ENCODE results near the gene DNM2. TPM values are rescaled to one million over a fixed set of nuclear protein-coding genes. Genes with fewer than 3 reads are reported as not detected.
"Not testable (repeated sequence)": the region's sequence is repeated elsewhere in the genome, so short reads cannot be mapped to it uniquely, and the experiment has no call there.

DNM2 gene
- total and polyA plus RNA-seq, 3 donors from 2014 or later, result 166 to 274 (median 226) TPM

DNA sequence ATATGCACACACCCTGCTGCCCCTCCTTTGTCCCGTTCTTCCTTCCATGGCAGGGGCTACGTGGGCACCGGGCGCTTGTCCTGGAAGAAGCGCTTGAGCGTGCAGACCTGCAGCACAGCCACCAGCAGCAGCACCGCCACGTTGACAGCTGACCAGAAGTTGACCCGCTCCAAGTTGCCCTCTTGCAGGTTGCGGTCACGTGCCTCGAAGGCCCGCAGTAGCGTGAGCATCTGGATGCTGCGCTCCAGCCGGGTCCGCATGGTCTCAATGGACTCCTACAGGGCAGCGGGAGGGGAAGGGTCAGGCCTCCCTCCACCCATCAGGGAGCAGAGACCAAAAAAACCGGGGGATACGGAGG, 115.0 kb downstream of the DNM2 start:
- Histone ChIP-seq H3K27me3 (no peaks in the 10 kb centered on the region), H3K9me3 (no peaks in the 10 kb centered on the region), H3K4me1 (peaks cover 7% of the 10 kb centered on the region), H3K27ac (no peak overlapping the region), H3K36me3 (ENCODE audit: low read depth, missing control alignments) (no peaks in the 10 kb centered on the region), H3K4me3 (no peak overlapping the region)
- no peak for TF ChIP-seq POLR2A (IDR thresholded peaks at IDR 0.05)
- TF ChIP-seq, protein P1, sequence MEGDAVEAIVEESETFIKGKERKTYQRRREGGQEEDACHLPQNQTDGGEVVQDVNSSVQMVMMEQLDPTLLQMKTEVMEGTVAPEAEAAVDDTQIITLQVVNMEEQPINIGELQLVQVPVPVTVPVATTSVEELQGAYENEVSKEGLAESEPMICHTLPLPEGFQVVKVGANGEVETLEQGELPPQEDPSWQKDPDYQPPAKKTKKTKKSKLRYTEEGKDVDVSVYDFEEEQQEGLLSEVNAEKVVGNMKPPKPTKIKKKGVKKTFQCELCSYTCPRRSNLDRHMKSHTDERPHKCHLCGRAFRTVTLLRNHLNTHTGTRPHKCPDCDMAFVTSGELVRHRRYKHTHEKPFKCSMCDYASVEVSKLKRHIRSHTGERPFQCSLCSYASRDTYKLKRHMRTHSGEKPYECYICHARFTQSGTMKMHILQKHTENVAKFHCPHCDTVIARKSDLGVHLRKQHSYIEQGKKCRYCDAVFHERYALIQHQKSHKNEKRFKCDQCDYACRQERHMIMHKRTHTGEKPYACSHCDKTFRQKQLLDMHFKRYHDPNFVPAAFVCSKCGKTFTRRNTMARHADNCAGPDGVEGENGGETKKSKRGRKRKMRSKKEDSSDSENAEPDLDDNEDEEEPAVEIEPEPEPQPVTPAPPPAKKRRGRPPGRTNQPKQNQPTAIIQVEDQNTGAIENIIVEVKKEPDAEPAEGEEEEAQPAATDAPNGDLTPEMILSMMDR (IDR thresholded peaks at IDR 0.05), result no peak
- 38 to 73% methylated on average over 2 to 20 of the region's 20 CpGs for WGBS, 2 donors
- no peak for DNase-seq
- intact Hi-C loops (cut with DNase I; ENCODE audit: low total_unique reads), result no loop called here

DNA sequence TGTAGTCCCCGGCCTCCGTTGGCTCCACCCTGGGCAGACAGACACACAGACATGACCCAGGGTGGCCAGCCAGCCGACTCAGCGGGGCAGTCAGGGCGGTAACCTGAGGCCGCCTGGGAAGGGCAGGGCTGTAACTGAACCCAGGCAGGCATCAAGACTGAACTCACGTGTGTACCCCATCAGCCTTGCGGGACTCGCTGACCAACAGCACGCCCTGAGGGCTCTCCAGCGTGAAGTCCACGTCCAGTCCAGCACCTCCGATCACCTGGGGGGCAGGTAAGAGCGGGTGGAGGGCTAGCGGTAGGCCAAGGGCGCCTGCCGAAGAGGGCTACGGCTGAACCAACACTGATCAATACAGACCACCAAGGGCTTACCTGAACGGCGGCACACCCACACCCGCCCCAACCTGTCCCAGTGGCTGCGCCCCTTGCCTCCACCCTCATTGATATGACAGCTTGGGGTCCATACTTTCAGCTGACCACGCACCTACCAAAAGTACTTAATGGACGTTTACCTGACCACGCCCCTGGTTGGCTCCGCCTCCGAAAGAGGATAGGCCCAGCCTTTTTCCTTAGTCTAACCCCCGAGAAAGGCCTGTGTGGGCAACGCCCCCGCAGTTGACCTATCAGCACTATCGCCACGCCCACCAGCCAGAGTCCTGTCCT, 117.3 kb downstream of the DNM2 start:
- intact Hi-C loops (cut with DNase I; ENCODE audit: low total_unique reads), result no loop called here
- H3K4me3 ChIP-seq, result peak overlapping the region in 1 of 2 donors; percentile 74
- H3K36me3 ChIP-seq (ENCODE audit: low read depth, missing control alignments), result no peaks in the 10 kb centered on the region
- H3K4me1 ChIP-seq, result peaks cover 7% of the 10 kb centered on the region
- 28 to 47% methylated on average over 13 to 32 of the region's 32 CpGs for WGBS, 2 donors
- H3K27ac ChIP-seq, result peak overlapping the region; percentile 91 to 98
- no peaks in the 10 kb centered on the region for H3K27me3 ChIP-seq
- no peaks in the 10 kb centered on the region for H3K9me3 ChIP-seq
- no peak for TF ChIP-seq POLR2A (IDR thresholded peaks at IDR 0.05)
- TF ChIP-seq, protein P1 (IDR thresholded peaks at IDR 0.05), result no peak
- peak; percentile 45 for DNase-seq

DNA sequence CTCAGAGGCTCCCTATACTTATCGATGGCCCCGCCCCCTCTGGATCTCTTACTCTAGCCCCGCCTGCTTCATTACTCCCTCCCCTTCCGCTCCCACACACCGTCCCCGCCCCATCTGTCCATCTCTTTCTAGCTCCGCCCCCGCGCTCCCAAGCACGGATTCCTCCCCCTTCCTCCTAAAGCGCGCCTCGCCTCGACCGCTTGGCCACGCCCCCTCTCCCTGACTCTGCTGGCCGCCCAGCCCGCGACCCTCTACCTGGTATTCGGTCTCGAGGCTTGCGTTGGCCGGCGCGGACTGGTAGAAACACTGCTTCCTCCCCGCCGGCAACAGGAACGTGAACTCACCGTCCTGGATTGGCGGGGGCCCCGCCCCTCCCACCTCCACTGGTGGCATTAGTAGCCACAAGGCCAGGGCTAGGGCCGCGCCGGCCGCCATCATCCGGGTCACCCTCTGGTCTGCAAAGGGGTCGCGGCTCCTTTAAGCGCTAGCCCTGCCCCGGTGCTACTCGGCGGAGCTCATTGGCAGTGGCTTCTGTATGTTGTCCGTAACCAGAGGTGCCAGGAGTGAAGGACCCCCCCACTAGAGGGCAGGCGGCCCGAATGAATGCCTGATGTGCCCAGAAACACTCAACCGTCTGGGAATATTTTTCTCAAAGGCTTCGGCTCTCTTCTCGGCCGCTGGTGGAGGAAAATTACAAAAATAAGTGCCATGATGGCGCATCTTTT, 118.0 kb downstream of the DNM2 start, which contains the start of gene TMED1:
TSS of gene TMED1 (minus strand) at position 459 of the 725 bp plus-strand sequence. CDS start at position 438, 21 bp downstream.
- intact Hi-C loops (cut with DNase I; ENCODE audit: low total_unique reads), result no loop called here
- H3K36me3 ChIP-seq (ENCODE audit: low read depth, missing control alignments), result no peaks in the 10 kb centered on the region
- no peaks in the 10 kb centered on the region for H3K9me3 ChIP-seq
- DNase-seq, result peak; percentile 100
- WGBS, 2 donors, result 0% methylated on average over 23 to 40 of the region's 50 CpGs
- H3K27ac ChIP-seq, result peak within 1 kb of the TSS; percentile 91 to 98
- H3K4me1 ChIP-seq, result peaks cover 7% of the 10 kb centered on the region
- no peak for TF ChIP-seq POLR2A (IDR thresholded peaks at IDR 0.05)
- TF ChIP-seq, protein P1 (IDR thresholded peaks at IDR 0.05), result peak; percentile 38 to 73 (median 67)
- no peaks in the 10 kb centered on the region for H3K27me3 ChIP-seq
- H3K4me3 ChIP-seq, result peak within 1 kb of the TSS; percentile 69 to 74

DNA sequence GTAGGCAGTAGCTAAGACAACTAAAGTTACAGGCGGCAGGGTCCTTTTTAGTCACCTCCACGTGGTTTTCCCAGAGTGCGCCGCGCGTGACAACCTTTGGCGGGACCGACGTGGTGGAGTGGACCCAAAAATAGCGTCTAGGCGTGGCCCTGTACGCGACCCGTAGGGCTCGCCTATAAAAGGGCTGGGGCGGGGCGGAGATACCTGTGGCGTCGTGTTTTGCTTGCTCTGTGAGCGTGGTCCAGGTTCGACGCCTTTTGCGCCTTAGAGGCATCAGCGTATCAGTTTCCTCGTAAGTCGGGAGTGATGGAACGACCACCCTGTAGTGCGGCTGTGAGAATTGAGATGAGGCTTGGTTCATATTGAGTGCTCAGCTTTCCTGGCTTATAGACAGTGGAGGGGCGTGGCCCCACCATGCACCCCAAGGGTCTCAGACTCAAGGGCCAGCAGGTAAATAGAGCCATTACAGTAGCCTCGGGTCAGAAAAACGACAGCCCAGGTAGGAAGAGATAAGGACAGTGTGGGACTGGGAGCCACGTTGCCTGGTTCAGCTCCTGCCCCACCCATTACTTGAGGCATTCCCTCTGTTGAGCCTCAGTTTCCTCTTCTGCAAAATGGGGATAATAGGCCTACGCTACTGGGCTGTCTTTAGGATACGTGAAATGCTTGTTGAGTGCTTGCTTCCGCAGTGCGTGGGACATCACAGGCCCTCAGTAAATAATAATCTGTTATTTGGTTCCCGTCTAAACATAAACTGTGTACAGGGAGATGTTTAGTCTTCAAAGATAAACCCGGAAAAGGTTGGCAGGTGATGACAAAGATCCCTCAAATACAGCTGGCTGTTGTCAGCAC, 118.8 kb downstream of the DNM2 start:
- Histone ChIP-seq H3K36me3 (ENCODE audit: low read depth, missing control alignments) (no peaks in the 10 kb centered on the region), H3K9me3 (no peaks in the 10 kb centered on the region), H3K4me3 (peak overlapping the region; percentile 69 to 74), H3K4me1 (peaks cover 7% of the 10 kb centered on the region), H3K27ac (peak overlapping the region; percentile 91 to 98), H3K27me3 (no peaks in the 10 kb centered on the region)
- intact Hi-C loops (cut with DNase I; ENCODE audit: low total_unique reads), result no loop called here
- TF ChIP-seq, protein P1 (IDR thresholded peaks at IDR 0.05), result no peak
- no peak for TF ChIP-seq POLR2A (IDR thresholded peaks at IDR 0.05)
- DNase-seq, result peak; percentile 92
- 27 to 28% methylated on average over 29 to 38 of the region's 38 CpGs for WGBS, 2 donors

DNA sequence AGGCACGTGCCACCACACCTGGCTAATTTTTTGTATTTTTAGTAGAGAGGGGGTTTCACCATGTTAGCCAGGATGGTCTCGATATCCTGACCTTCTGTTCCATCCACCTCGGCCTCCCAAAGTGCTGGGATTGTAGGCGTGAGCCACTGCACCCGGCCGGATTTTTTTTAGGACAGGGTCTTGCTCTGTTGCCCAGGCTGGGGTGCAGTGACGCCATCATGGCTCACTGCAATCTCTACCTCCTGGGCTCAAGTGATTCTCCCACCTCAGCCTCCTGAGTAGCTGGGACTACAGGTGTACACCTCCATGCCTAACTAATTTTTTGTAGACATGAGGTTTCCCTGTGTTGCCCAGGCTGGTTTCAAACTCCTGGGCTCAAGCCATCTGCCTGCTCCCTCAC, 119.8 kb downstream of the DNM2 start:
- intact Hi-C loops (cut with DNase I; ENCODE audit: low total_unique reads); H3K27me3 ChIP-seq; H3K36me3 ChIP-seq (ENCODE audit: low read depth, missing control alignments); H3K4me3 ChIP-seq; H3K9me3 ChIP-seq; H3K27ac ChIP-seq; DNase-seq; H3K4me1 ChIP-seq: not testable (repeated sequence)
- 68 to 76% methylated on average over 7 of the region's 7 CpGs for WGBS, 2 donors

All from testis (tissue), 3 donors.